Neural cell (in vitro differentiated cells): ENCODE measurements around the gene KISS1R. TPM values are rescaled to one million over a fixed set of nuclear protein-coding genes. Genes with fewer than 3 reads are reported as not detected.

Experiments
- H2AFZ ChIP-seq: fragments of 200-600, 300-800 bp; sonication (generic), shearing (Covaris generic); 2 replicates; pipeline ENCODE4 v1.6.0; 2014; ENCODE audit warnings: low read depth, mild to moderate bottlenecking, antibody characterized with exemption, low read length, moderate library complexity
- H3F3A ChIP-seq: fragments of 200-600 bp; shearing (Covaris generic); 2 replicates; pipeline ENCODE4 v1.6.1; 2016; ENCODE audit warnings: mild to moderate bottlenecking, moderate library complexity, mixed read lengths, antibody characterized with exemption, low read length; ENCODE audit not compliant: insufficient read depth, poor library complexity, severe bottlenecking
- H3K27ac ChIP-seq: fragments of 200-600, 300-800 bp; sonication (generic), shearing (Covaris generic); 2 replicates; pipeline ENCODE4 v1.5.1; 2014; ENCODE audit warnings: mild to moderate bottlenecking, low read length, moderate library complexity
- H3K27me3 ChIP-seq: fragments of 300-800, 200-600 bp; sonication (generic), shearing (Covaris generic); 2 replicates; pipeline ENCODE4 v1.6.0; 2014; ENCODE audit warnings: mild to moderate bottlenecking, low read depth, low read length, moderate library complexity; ENCODE audit not compliant: insufficient read depth
- H3K36me3 ChIP-seq: fragments of 300-800, 200-600 bp; sonication (generic), shearing (Covaris generic); 2 replicates; pipeline ENCODE4 v1.5.1; 2014; ENCODE audit warnings: mild to moderate bottlenecking, antibody characterized with exemption, low read length, moderate library complexity; ENCODE audit not compliant: insufficient read depth
- H3K4me2 ChIP-seq: fragments of 300-800, 200-600 bp; sonication (generic), shearing (Covaris generic); 2 replicates; pipeline ENCODE4 v1.6.0; 2014; ENCODE audit warnings: mild to moderate bottlenecking, low read length
- H3K4me3 ChIP-seq: fragments of 300-800, 200-600 bp; sonication (generic), shearing (Covaris generic); 2 replicates; pipeline ENCODE4 v1.5.1; 2014; ENCODE audit warnings: mild to moderate bottlenecking, low read length, moderate library complexity
- H3K79me2 ChIP-seq: fragments of 200-600 bp; shearing (Covaris generic); replicated peaks from 2 replicates; pipeline ENCODE4 v1.6.0; 2014; ENCODE audit warnings: mild to moderate bottlenecking, low read length, moderate library complexity; ENCODE audit not compliant: insufficient read depth
- H3K9ac ChIP-seq: fragments of 300-800, 200-600 bp; sonication (generic), shearing (Covaris generic); 2 replicates; pipeline ENCODE4 v1.6.1; 2016; ENCODE audit warnings: mild to moderate bottlenecking, low read length, mixed read lengths
- H3K9me2 ChIP-seq: fragments of 200-600 bp; shearing (Covaris generic); 2 replicates; pipeline ENCODE4 v1.6.1; 2016; ENCODE audit warnings: mild to moderate bottlenecking, low read length, mixed read lengths; ENCODE audit not compliant: insufficient read depth
- H3K9me3 ChIP-seq: fragments of 200-600, 300-800 bp; sonication (generic), shearing (Covaris generic); 2 replicates; pipeline ENCODE4 v1.6.1; 2016; ENCODE audit warnings: mild to moderate bottlenecking, mixed run types, low read length, moderate library complexity, mixed read lengths
- H4K20me1 ChIP-seq: fragments of 200-600 bp; shearing (Covaris generic); 2 replicates; pipeline ENCODE4 v1.6.1; 2016; ENCODE audit warnings: mild to moderate bottlenecking, mixed run types; ENCODE audit not compliant: insufficient read depth
- CTCF ChIP-seq: fragments of 450-650 bp; IDR thresholded peaks from 2 replicates; pipeline ENCODE4 v1.5.1; 2014; ENCODE audit warnings: antibody characterized with exemption, mild to moderate bottlenecking, moderate library complexity; ENCODE audit not compliant: poor library complexity, severe bottlenecking
- EP300 ChIP-seq: fragments of 450-650 bp; conservative IDR thresholded peaks from 2 replicates; pipeline ENCODE4 v1.6.1; 2014; ENCODE audit warnings: antibody characterized with exemption, mild to moderate bottlenecking, moderate library complexity; ENCODE audit not compliant: poor library complexity, severe bottlenecking
- EZH2 ChIP-seq: fragments of 200-600, 300-800 bp; shearing (Covaris generic), sonication (generic); IDR thresholded peaks from 2 replicates; pipeline ENCODE4 v1.6.1; 2014; ENCODE audit warnings: antibody characterized with exemption, low read length, borderline replicate concordance, mild to moderate bottlenecking; ENCODE audit not compliant: insufficient read depth, poor library complexity, severe bottlenecking
- MXI1 ChIP-seq: fragments of 450-650 bp; conservative IDR thresholded peaks from 2 replicates; pipeline ENCODE4 v1.6.1; 2014; ENCODE audit warnings: antibody characterized with exemption, mild to moderate bottlenecking; ENCODE audit not compliant: poor library complexity, severe bottlenecking
- POLR2AphosphoS5 ChIP-seq: IDR thresholded peaks from 2 replicates; pipeline ENCODE4 v1.6.1; 2012
- RAD21 ChIP-seq: fragments of 450-650 bp; conservative IDR thresholded peaks from 2 replicates; pipeline ENCODE4 v1.6.1; 2014; ENCODE audit warnings: antibody characterized with exemption, mild to moderate bottlenecking, moderate library complexity
- REST ChIP-seq: IDR thresholded peaks from 2 replicates; pipeline ENCODE4 v1.6.1; 2012; ENCODE audit warnings: borderline replicate concordance
- SMC3 ChIP-seq: fragments of 450-650 bp; conservative IDR thresholded peaks from 2 replicates; pipeline ENCODE4 v1.6.1; 2014; ENCODE audit warnings: antibody characterized with exemption, mild to moderate bottlenecking, moderate library complexity; ENCODE audit not compliant: poor library complexity
- TAF1 ChIP-seq: IDR thresholded peaks from 2 replicates; pipeline ENCODE4 v1.6.1; 2012; ENCODE audit warnings: low read depth
- polyA plus RNA-seq: library from polyadenylated mRNA; depleted of rRNA; stranded (reverse); fragments of >200 nt; gene quantifications from 2 replicates; pipeline ENCODE4 v1.2.3, GENCODE V29; 2014

The KISS1R gene
- polyA plus RNA-seq, 1 donor from 2014 or later: 5.4 TPM

- peaks cover 16% of the 10 kb centered on the region for H3K36me3 ChIP-seq
Observed at GRCh38 chr19:960601-960938, 43.4 kb downstream of the KISS1R start.

GRCh38 chr19:961866-962620 is 44.9 kb downstream of the KISS1R start:
- no peaks in the 10 kb centered on the region for H3K27me3 ChIP-seq
- no peaks in the 10 kb centered on the region for H3K9me2 ChIP-seq
- H3K27ac ChIP-seq: no peak overlapping the region
- no peaks in the 10 kb centered on the region for H3K9me3 ChIP-seq
- peaks cover 20% of the 10 kb centered on the region for H3K36me3 ChIP-seq
- H3K4me3 ChIP-seq: no peak overlapping the region
- H3K4me2 ChIP-seq: no peak overlapping the region
- H3K79me2 ChIP-seq: no peaks in the 10 kb centered on the region
- TF ChIP-seq CTCF: no peak
- H3K9ac ChIP-seq: no peak overlapping the region
- H2AFZ ChIP-seq: no peak overlapping the region
- no peaks in the 10 kb centered on the region for H4K20me1 ChIP-seq
- no peaks in the 10 kb centered on the region for H3F3A ChIP-seq

More at GRCh38 chr19:960601-960938, 43.4 kb downstream of the KISS1R start:
- Histone ChIP-seq H3K27ac (no peak overlapping the region), H3K4me2 (no peak overlapping the region), H4K20me1 (no peaks in the 10 kb centered on the region), H3K79me2 (no peaks in the 10 kb centered on the region), H3F3A (no peaks in the 10 kb centered on the region), H3K9ac (no peak overlapping the region), H3K9me2 (no peaks in the 10 kb centered on the region), H3K4me3 (no peak overlapping the region), H2AFZ (no peak overlapping the region), H3K9me3 (no peaks in the 10 kb centered on the region), H3K27me3 (no peaks in the 10 kb centered on the region)
- TF ChIP-seq SMC3 (no peak), EZH2 (no peak), REST (no peak), TAF1 (no peak), CTCF (no peak), RAD21 (no peak), MXI1 (no peak), EP300 (no peak), POLR2AphosphoS5 (no peak)
